ENCODE measurements around the gene NNT. TPM values are rescaled to one million over a fixed set of nuclear protein-coding genes. Genes with fewer than 3 reads are reported as not detected.

The NNT gene
- total RNA-seq, 1 donor from 2014 or later, result 176 TPM

DNA sequence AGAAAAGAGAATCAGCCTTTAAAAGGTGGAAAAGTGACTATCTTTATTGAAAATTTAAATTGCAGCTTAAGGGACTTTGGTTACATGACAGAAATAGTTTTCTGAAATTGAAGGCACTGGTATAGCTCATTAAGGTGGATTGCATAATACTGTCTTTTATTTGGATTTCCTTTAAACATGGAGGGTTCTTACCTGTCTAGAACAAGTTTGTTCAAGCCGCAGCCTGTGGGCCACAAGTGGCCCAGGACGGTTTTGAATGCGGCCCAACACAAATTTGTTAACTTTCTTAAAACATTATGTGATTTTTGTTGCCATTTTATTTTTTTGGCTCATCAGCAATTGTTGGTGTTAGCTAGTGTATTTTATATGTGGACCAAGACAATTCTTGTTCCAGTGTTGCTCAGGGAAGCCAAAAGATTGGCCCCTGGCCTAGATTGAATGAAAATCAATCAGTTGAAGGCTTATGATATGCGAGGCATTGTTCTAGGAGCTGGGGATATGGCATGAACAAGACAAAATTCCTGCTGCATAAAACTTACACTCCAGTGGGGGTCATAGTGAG, 18.0 kb downstream of the NNT start:
- no peak for FAIRE-seq
- DNase-seq (ENCODE audit: low spot score in 2 of 2), result no peak

DNA sequence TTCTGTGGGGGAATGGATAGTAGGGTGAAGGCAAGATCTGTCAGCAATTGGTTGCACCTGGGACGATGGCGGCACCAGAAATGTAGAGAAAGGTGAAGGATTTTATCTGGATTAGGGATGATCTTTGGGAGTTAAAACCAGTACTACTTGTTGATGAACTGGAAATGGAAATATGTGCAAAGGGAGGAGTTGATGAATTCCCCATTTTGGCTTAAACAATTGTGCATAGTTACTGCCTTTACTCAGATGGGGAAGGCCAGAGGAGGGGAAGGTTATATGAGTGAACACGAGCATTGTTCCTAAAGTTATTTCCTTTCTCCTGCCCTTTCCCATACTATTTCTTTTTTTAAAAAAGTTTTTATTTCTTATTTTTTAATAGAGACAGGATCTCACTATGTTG, 19.1 kb downstream of the NNT start:
- DNase-seq (ENCODE audit: low spot score in 2 of 2), result no peak
- FAIRE-seq, result no peak

DNA sequence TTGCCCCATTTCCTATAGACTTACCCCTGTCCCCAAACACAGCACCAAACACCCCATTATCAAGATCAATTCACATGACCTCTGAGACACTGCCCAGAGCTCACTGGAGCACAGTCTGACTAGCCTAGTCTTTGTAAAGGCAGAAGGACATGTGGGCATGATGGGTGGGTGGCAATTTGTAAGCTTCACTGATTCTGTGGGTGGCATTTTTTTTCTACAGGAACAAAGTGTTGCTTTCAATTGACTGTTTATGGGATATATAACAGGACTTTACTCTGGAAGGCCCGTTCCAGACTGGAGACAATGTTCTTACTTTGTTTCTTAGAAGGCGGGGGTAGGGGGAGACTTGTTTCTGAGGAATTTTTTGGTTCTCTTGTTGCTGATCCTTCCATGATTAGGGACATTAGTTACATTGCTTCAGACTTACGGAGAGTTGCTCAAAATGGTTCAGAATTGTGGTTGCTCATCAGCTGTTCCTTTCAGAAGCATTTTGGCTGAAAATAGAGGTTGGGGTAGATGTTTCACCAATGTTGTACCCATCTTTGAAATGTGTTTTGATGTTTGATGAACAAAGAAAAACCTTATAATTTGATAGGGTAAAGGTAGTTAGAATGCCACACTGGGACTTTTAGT, 20.2 kb downstream of the NNT start:
- no peak for FAIRE-seq
- no peak for DNase-seq (ENCODE audit: low spot score in 2 of 2)

DNA sequence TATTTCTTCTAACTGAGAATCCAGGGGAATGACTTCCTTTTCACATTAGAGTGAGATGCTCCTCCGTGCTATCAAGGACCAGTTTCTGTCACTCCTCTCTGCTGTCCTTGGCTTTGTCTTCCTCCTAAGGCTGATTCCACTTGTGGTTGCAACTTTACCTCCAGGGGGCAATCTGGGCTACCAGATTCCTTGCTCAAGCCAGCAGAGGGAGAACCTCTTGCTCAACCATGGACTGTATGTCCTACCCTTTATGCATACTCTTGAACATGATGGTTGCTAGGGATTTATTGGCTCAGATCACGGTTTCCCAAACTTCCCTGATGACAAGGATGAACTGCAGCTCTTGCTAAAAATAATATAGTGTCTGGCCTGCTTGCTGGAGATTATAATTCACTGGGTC, 24.0 kb downstream of the NNT start:
- DNase-seq (ENCODE audit: low spot score in 2 of 2), result no peak
- FAIRE-seq, result no peak

DNA sequence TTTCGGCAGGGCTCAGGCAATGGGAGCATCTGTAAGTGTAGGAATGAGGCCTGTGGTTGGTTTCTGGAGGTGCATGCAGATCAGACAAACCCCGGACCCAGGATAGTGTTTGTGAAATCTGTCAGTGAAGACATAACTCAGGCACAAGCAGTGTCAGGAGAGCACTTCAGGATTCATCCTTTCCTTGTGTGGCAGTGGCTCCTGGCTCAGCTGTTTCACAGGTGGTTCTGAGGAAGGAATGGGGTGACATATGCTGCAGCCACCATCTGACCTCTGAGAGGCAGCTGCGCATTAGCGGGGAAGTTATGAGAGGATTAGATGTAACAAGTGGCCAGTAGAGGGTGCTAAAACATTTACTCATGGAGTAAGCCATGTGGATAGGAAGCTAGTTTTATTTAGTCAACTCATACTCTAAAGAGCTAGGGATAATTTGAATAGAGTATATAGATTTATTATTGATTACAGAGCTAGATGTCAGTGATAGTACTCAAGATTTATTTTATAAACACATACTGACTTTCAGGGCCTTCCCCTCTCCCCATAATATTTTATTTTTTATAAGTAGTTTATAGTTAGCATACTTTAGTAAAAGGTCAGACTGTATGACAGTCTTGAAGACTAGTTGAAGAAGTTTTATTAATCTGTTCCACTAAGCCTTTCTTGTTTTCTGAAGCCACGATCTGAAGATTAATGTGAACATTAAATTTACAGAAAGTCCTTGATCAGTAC, 28.4 kb downstream of the NNT start:
- no peak for DNase-seq (ENCODE audit: low spot score in 2 of 2)
- FAIRE-seq, result no peak

DNA sequence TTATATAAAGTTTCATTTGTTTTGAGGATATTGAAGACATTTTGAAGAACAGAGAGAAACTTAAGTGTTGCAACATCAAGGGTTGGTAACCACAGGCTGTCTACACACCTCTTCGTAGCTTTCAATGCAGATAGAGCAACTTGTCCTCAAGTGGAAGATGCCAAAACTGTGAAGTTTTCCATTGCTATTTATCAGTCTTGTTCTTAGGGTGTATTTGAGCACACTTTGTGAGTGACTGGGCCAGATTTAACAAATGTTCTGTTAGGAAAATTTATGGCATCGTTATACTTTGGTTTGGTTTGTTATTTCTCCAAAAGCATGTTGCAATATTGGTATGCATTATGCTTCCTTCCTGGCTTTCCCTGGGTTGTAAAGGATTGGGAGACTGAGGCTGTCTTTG, 31.6 kb downstream of the NNT start:
- no peak for FAIRE-seq
- no peak for DNase-seq (ENCODE audit: low spot score in 2 of 2)

DNA sequence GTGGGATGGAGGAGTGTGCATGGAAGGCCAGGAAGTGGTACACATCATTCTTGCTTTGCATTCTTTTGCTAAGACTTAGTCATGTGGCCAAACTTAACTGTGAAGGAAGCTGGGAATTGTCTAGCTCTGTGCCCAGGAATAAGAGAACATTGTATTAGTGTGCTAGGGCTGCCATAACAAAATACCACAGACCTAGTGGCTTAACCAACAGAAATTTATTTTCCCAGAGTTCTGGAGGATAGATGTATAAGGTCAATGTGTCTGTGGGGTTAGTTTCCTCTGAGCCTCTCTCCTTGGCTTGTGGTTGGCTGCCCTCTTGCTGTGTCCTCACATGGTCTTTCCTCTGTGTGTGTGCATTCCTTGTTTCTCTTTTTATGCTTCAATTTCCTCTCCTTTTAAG, 32.4 kb downstream of the NNT start:
- no peak for FAIRE-seq
- no peak for DNase-seq (ENCODE audit: low spot score in 2 of 2)

DNA sequence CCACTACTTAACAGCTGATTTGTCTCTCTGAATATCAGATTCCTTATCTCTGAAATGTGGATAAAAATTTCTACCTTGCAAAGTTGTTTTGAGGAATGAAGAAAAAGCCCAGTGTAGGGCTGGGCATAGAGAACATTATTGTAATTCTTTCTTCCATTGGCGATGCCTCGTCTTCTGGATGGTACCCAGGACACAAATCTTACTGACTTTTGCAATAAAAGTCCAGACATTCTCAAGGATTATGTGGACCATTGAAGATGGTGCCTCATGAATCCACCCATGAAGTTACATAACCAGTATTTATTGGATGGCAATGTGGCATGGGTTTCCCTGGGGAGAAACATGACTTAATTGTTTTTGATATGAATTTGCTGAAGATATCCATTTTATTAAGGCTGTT, 33.1 kb downstream of the NNT start:
- no peak for DNase-seq (ENCODE audit: low spot score in 2 of 2)
- no peak for FAIRE-seq

DNA sequence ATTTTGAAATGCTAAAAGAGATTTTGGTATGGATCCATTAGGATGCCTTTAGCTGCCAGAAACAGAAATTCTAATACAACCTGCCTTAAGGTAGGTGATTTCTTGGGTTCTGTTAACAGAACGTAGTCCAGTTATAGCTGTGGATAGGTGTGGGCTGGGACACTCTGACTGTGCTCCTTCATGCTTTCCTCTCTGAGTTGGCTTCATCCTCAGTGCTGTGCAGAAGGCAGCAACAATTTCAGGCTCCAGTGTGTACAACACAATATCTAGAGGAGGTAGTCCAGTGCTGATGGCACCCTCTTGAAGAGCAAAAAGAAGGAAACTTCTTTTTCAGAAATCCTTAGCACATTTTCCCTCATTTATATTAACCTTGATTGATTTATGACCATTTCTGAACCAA, 34.4 kb downstream of the NNT start:
- no peak for FAIRE-seq
- no peak for DNase-seq (ENCODE audit: low spot score in 2 of 2)

DNA sequence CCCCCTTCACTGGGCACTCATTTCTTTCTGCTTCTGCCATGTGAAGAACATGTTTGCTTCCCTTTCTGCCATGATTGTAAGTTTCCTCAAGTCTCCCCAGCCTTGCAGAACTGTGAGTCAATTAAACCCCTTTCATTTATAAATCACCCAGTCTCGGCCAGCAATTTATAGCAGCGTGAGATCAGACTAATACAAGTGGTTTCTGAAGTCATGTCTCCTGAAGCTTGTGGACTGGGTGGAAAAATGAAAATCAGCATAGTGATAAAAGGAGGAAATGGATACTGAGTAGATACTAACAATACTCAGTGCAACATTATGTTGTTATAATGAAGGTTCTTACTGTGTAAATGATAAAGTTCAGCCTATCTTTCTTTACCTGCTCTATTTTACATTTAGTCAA, 35.1 kb downstream of the NNT start:
- FAIRE-seq (no peak), DNase-seq (ENCODE audit: low spot score in 2 of 2) (no peak)

DNA sequence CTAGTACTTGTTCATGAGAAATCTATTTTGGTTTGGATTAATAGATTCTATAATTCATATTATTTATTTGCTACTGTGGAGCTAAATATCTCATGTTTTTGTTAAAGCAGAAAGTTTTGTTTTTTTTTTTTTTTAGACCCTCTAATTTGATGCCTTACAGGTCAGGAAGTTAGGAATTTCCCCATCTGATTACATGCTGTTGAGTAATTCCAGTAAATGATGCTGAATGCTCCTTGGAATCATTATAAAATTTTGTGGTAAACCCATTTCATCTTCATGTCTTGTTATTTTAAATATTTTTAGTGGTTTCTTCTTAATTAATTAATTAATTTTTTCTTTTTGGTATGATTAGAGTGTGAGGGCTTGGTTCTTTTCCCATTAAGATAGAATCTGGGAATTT, 35.6 kb downstream of the NNT start:
- no peak for DNase-seq (ENCODE audit: low spot score in 2 of 2)
- FAIRE-seq, result no peak

DNA sequence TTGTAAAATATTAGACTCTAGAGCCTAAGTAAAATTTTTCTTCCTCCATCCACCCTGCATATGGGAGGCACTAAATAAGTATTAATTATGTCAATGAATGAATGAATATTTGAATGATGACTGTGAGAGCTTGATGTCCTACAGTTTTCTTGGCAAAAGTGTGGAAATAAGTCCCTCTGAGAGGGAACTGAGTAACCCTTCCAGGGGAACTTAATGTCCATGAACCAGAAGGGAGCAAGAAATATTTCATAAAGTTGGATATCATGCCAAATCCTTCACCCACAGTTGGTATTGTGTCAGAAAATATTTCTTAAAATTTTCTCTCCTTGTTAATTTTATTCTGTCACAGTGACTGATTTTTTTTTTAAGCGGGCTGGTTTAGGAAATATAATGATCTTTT, 36.6 kb downstream of the NNT start:
- FAIRE-seq (no peak), DNase-seq (ENCODE audit: low spot score in 2 of 2) (no peak)

DNA sequence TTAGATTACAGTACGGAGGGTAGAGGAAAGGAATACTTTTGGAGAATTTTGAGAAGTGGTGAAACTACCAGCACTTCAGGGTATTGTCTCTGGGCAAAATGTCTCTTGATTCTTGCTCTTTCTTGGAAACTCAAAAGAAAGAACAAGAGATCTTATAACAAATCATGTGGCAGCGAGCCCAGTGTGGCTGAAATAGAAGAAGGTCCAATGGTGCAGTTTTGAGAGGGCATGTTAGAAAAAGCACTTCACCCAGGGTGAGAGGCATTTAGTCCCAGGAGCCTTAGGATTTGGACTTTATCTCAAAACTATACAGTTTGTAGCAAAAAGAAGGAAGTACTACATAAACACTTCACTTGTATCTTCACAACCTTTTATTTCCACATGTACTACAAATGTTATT, 39.4 kb downstream of the NNT start:
- FAIRE-seq, result no peak

DNA sequence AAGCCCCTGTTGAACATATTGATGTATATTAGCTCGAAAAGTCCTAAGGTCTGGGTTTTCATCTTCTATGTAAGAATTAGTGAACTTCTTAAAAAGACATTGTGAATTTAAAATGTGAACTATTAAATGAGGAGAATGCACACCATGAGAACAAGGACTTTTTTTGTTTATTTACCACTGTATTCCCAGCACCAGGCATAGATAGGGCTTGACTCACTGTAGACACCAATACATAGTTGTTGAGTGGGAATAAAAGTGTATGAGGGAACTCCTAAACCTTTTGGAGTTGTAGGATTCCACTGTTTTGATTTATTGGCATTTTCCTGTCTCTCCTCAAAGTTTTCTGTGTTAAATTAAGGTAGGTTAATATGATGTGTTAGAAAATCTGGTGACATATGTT, 40.3 kb downstream of the NNT start:
- no peak for FAIRE-seq
- no peak for DNase-seq (ENCODE audit: low spot score in 2 of 2)

More for the DNA sequence above, 39.4 kb downstream of the NNT start:
- no peak for DNase-seq (ENCODE audit: low spot score in 2 of 2)

DNA sequence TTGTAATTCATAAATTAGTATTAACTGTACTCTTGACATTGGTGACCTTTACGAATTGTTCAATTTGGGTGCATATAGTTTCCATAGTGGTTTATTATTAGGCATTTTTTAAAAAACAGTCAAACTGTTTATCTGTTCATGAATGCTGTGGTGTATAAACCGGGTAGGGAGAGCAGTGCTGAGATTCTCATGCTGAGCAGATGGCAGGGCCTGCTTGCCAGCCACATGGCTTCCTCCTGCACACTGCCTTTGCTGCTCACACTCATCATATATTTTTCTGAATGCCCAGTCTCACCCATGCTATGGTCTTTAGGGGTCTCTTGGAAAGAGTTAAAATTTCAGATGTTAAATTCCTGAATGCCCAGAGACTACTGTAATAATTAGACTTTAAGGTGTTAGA, 40.8 kb downstream of the NNT start:
- FAIRE-seq (no peak), DNase-seq (ENCODE audit: low spot score in 2 of 2) (no peak)

DNA sequence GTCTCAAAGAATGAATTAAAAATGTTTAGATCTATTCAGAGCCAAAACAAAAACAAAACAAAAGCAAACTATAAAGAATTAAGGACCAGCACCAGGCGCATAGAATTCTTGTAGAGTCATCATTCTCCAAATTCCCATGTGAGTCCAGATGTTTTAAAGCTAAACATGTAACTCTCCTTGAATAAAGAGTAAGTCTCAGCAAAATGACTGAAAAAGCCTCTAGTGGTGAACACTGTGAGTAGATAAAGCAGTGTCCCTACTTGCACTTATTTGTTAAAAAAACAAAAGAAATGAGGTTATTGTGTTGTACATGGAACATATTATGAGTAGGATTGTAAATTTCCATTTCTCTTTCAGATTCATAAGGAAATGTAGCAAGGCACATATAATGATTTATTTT, 44.0 kb downstream of the NNT start:
- DNase-seq (ENCODE audit: low spot score in 2 of 2) (no peak), FAIRE-seq (no peak)

DNA sequence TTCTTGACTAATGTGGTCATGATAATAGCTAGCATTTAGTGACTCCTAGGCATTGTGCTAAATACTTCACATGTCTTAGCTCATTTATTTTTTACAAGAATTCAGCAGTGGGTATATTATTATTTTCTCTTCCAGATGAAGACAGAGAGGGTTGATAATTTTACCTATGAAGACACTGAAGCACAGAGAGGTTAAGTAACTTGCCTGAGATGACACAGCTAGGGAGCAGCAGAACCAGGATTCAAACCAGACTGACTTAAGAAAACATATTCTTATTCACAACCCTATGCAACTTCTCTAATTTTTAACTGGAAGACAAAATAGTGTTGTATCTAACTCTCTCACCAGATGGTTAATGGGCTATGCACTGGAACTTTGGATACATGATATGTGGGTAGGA, 44.8 kb downstream of the NNT start:
- FAIRE-seq (no peak), DNase-seq (ENCODE audit: low spot score in 2 of 2) (no peak)

DNA sequence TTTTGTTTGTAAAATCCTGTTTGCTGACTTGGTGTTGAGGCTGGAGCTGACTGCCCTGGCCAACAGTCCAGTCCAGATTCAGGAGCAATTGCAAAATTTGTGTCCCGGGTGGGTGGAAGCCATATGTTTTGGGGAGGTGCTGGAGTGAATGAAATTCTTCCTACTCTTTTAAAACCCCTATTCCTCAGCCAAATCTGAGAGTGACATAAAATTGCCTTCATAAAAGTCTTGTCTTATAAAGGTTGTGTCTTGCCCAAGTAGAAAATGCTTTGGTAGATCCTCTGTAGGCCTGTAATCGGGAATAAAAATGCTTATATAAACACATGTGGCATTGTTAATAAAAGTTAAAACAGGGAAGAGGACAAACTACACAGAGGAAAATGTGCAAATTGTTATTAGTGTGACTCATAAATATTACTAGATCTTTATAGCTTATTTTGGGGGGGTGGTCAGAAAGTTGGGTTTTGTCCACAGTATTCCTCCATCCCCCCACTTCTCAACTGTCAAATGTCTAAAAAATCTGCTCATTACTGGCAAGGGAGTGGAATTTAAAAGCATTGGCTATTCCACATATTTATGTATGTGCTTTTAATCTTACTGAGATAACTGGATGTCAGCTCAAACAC, 45.6 kb downstream of the NNT start:
- DNase-seq (ENCODE audit: low spot score in 2 of 2) (no peak), FAIRE-seq (no peak)

DNA sequence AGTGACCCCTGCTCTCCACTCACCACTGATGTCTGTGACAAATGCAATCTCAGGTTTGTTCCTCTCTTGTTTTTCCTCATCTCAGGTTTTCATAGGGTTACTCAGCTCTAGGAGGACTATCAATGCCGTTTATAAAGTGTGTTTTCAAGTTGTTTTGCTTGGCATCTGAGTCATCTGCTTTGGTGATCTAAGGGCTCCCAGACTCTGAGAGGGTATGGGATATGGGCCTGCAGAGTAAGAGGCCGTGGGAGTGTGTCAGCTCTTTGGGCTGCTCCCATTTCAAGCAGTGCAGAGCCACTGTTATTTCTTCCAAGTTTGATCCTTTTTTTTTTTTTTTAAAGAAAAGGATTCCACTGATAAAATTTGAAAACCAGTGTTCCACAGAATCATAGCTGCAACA, 46.3 kb downstream of the NNT start:
- DNase-seq (ENCODE audit: low spot score in 2 of 2) (no peak), FAIRE-seq (no peak)

DNA sequence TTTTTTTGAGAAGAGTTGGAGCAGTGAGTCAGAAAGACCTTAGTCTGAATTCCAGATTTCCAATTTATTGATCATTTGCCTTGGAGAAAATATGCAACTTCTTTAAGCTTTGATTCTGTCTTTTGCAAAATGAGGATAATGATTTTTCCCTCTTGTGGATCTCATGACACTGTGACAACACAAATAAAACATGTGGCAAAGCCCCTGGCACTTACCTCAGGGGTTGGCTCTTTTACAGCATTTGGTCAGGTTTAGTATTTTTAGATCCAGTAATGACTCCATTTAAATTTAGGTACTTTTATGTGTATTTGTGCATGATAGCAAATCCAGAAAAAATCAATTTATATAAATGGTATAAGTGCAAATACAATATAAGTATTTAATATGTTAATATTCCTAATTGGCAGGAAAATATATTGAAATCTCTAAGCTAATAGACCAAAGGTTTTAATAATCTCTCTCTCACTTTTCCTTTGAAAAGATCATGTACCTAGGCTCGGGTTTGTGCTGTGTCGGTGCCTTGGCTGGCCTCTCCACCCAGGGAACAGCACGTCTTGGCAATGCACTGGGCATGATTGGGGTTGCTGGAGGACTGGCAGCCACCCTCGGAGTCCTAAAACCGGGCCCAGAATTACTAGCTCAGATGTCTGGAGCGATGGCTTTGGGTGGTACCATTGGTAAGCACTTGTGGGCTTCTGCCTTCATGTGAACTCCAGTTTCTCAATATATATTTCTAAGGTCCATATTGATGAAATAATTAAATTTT, 49.7 kb downstream of the NNT start:
- FAIRE-seq, result no peak
- DNase-seq (ENCODE audit: low spot score in 2 of 2), result no peak

DNA sequence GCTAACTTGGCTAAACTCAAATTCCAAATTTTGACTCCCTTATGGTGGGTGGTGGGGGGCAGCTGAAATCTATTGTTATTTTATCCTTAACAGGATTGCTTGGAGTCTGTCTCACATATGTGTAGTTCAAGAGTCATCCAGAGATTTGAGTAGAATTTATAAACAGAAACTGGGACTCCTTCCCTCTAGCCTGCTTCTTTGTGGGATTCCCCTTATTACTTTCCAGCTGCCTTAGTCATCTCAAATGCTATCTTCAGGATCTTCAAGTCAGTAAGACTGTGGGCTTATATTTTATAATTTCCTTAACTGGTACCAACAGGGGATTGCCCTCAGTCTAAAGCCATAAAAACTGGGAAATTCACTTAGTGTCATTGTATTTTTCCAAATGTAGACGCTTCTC, 55.5 kb downstream of the NNT start:
- FAIRE-seq, result no peak
- no peak for DNase-seq (ENCODE audit: low spot score in 2 of 2)
